OCI-LY1 (cell line): ENCODE data around the gene IMP3.
A peak's percentile ranks its signal among the peaks of the same experiment; 100 is the strongest.
"Not testable (repeated sequence)": the region's sequence is repeated elsewhere in the genome, so short reads cannot be mapped to it uniquely, and the experiment has no call there.

ENCODE experiments used
- H2AFZ ChIP-seq: fragments of 200-600 bp; sonication (generic), shearing (Covaris generic); 2 replicates; pipeline ENCODE4 v1.6.0; 2014; ENCODE audit warnings: antibody characterized with exemption, mild to moderate bottlenecking, low read length
- H3F3A ChIP-seq: fragments of 200-600 bp; sonication (generic), shearing (Covaris generic); 2 replicates; pipeline ENCODE4 v1.6.0; 2014; ENCODE audit warnings: mild to moderate bottlenecking, antibody characterized with exemption, low read length, moderate library complexity; ENCODE audit not compliant: insufficient read depth
- H3K27ac ChIP-seq: fragments of 200-600 bp; sonication (generic); 2 replicates; pipeline ENCODE4 v1.5.1; 2014; ENCODE audit warnings: low read length, mixed run types, mild to moderate bottlenecking, low read depth; ENCODE audit not compliant: poor library complexity, severe bottlenecking
- H3K27me3 ChIP-seq: fragments of 200-600 bp; sonication (generic); 2 replicates; pipeline ENCODE4 v1.6.0; 2014; ENCODE audit warnings: antibody characterized with exemption, mild to moderate bottlenecking, low read length, moderate library complexity; ENCODE audit not compliant: insufficient read depth
- H3K36me3 ChIP-seq: fragments of 200-600 bp; sonication (generic); 2 replicates; pipeline ENCODE4 v1.6.1; 2014; ENCODE audit warnings: mild to moderate bottlenecking, antibody characterized with exemption, low read length, moderate library complexity, mixed read lengths; ENCODE audit not compliant: insufficient read depth
- H3K4me1 ChIP-seq: fragments of 200-600 bp; sonication (generic); 2 replicates; pipeline ENCODE4 v1.5.1; 2014; ENCODE audit warnings: mild to moderate bottlenecking, low read length, moderate library complexity; ENCODE audit not compliant: insufficient read depth, severe bottlenecking
- H3K4me2 ChIP-seq: fragments of 200-600 bp; sonication (generic), shearing (Covaris generic); 2 replicates; pipeline ENCODE4 v1.6.1; 2014; ENCODE audit warnings: low read length
- H3K4me3 ChIP-seq: fragments of 200-600 bp; sonication (generic); 2 replicates; pipeline ENCODE4 v1.5.1; 2014; ENCODE audit warnings: low read length, low read depth, mild to moderate bottlenecking, mixed read lengths; ENCODE audit not compliant: poor library complexity, severe bottlenecking
- H3K79me2 ChIP-seq: fragments of 200-600 bp; shearing (Covaris generic); 2 replicates; pipeline ENCODE4 v1.6.1; 2016; ENCODE audit warnings: mixed run types, low read length, mixed read lengths; ENCODE audit not compliant: insufficient read depth
- H3K9ac ChIP-seq: fragments of 200-600 bp; sonication (generic), shearing (Covaris generic); 2 replicates; pipeline ENCODE4 v1.6.1; 2014; ENCODE audit warnings: mild to moderate bottlenecking, low read length, mixed read lengths
- H3K9me2 ChIP-seq: fragments of 200-600 bp; sonication (generic), shearing (Covaris generic); 2 replicates; pipeline ENCODE4 v1.6.1; 2014; ENCODE audit warnings: low read depth, mild to moderate bottlenecking, low read length, mixed read lengths
- H3K9me3 ChIP-seq: fragments of 200-600 bp; shearing (Covaris generic); 2 replicates; pipeline ENCODE4 v1.6.1; 2014; ENCODE audit warnings: low read length, mixed read lengths
- H4K20me1 ChIP-seq: fragments of 200-600 bp; sonication (generic), shearing (Covaris generic); 2 replicates; pipeline ENCODE4 v1.6.0; 2016; ENCODE audit warnings: mild to moderate bottlenecking, low read length; ENCODE audit not compliant: insufficient read depth
- EZH2 ChIP-seq: fragments of 200-600 bp; sonication (generic), shearing (Covaris generic); IDR thresholded peaks from 2 replicates; pipeline ENCODE4 v1.8.0; 2017; ENCODE audit warnings: borderline replicate concordance, mixed run types, mild to moderate bottlenecking, antibody characterized with exemption, low read length, moderate library complexity, mixed read lengths
- TF ChIP-seq, protein P1 (sequence below): fragments of 200-600 bp; sonication (generic), shearing (Covaris generic); IDR thresholded peaks from 2 replicates; pipeline ENCODE4 v1.5.1; 2017; ENCODE audit warnings: mild to moderate bottlenecking, antibody characterized with exemption, low read length, moderate library complexity, mixed read lengths

IMP3 gene

DNA sequence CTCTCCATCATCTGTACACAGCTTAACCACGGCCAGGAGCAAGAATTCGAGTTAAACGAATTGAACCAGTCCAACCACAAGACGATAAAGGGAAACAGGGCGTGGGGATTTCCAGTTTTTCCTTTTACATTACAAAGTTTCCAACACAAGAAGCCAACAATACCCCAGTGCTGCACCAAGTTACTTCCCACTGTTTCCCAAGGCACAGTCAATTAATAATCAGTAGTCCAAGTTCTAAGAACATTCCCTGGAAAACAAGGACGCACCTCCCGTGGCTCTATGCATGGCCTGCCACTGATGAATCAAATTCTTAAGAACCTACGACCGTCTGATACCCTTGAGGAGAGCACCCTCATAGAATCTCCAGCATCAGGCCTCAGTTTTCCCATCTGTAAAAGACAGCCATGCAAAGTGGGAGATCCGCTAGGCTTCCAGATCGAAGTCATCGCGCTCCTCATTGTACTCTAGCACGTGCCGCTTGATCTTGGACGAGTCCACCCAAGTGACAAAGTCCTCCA is 774 bp downstream of the IMP3 start:
- Histone ChIP-seq H3K9me3 (no peaks in the 10 kb centered on the region), H3K9me2 (no peaks in the 10 kb centered on the region), H4K20me1 (no peaks in the 10 kb centered on the region), H3K4me3 (peak overlapping the region; percentile 79), H2AFZ (no peak overlapping the region), H3K27ac (peak overlapping the region; percentile 21), H3K27me3 (no peaks in the 10 kb centered on the region), H3K9ac (peak overlapping the region; percentile 73), H3F3A (no peaks in the 10 kb centered on the region), H3K4me2 (peak overlapping the region; percentile 80), H3K4me1 (peaks cover 19% of the 10 kb centered on the region), H3K79me2 (peaks cover 13% of the 10 kb centered on the region), H3K36me3 (peaks cover 14% of the 10 kb centered on the region; the same call in 1 of the 2 replicates)
- TF ChIP-seq, protein P1, sequence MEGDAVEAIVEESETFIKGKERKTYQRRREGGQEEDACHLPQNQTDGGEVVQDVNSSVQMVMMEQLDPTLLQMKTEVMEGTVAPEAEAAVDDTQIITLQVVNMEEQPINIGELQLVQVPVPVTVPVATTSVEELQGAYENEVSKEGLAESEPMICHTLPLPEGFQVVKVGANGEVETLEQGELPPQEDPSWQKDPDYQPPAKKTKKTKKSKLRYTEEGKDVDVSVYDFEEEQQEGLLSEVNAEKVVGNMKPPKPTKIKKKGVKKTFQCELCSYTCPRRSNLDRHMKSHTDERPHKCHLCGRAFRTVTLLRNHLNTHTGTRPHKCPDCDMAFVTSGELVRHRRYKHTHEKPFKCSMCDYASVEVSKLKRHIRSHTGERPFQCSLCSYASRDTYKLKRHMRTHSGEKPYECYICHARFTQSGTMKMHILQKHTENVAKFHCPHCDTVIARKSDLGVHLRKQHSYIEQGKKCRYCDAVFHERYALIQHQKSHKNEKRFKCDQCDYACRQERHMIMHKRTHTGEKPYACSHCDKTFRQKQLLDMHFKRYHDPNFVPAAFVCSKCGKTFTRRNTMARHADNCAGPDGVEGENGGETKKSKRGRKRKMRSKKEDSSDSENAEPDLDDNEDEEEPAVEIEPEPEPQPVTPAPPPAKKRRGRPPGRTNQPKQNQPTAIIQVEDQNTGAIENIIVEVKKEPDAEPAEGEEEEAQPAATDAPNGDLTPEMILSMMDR: no peak

DNA sequence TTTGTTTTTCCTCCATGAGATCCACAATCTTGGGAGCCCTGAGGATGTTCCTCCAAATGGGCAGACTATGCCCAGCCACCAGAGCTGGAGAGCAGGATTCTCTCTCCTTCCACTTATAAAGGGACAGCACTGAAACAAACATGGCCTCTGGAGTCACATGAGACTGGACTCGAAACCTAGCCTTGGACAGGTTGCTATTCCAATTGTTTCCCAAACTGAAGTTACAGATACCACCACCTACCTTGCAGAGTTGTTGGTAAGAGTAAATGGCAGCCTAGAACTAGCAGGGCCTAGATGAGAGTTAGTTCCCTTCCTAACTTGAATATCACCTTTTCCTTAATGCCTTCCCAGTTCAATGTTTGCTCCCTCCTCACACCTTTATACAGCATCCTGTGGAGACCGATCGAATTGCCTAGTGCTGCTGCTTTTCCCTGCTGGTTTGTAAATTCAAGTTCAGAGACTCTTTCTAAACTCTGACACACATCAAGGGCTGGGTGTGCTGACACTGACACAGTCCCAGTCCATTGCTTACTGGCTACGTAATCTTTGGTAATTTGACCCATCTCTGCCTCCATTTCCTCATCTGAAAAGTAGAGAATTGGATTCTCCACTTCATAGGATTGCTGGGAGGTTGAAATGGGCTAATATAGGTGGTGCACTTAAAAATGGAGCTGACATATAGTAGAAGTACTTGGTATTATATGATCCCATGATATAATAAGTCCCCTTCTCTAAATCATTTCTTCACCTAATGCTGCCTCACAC is 2.6 kb downstream of the IMP3 start:
- Histone ChIP-seq H3K27me3 (no peaks in the 10 kb centered on the region), H3K9me3 (no peaks in the 10 kb centered on the region), H2AFZ (no peak overlapping the region), H3K9me2 (no peaks in the 10 kb centered on the region), H3K4me2 (peak overlapping the region; percentile 80), H3K4me1 (peaks cover 19% of the 10 kb centered on the region), H4K20me1 (no peaks in the 10 kb centered on the region), H3F3A (no peaks in the 10 kb centered on the region), H3K36me3 (peaks cover 14% of the 10 kb centered on the region; the same call in 1 of the 2 replicates), H3K4me3 (peak overlapping the region; percentile 79), H3K9ac (peak overlapping the region; percentile 1; the same call in 1 of the 2 replicates), H3K27ac (no peak overlapping the region), H3K79me2 (peaks cover 13% of the 10 kb centered on the region)
- no peak for TF ChIP-seq EZH2
- TF ChIP-seq, protein P1: no peak

DNA sequence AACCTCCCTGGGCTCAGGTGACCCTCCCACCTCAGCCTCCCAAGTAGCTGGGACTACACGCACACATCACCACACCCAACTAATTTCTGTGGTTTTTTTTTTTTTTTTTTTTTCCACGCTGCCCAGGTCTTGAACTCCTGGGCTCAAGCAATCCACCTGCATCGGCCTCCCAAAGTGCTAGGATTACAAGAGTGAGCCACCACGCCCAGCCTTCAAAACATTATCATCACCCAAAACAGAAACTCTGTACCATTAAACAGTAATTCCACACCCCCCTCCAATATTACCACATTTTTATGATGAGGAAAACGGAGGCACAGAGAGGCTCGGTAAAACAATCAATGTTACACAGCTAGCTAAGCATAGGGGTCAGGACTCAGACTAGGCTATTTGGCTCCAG is 4.0 kb downstream of the IMP3 start:
- no peak overlapping the region for H3K27ac ChIP-seq
- H3K27me3 ChIP-seq: no peaks in the 10 kb centered on the region
- H3K9me2 ChIP-seq: no peaks in the 10 kb centered on the region
- no peak for TF ChIP-seq EZH2
- TF ChIP-seq, protein P1: no peak
- peaks cover 14% of the 10 kb centered on the region; the same call in 1 of the 2 replicates for H3K36me3 ChIP-seq
- peaks cover 13% of the 10 kb centered on the region for H3K79me2 ChIP-seq
- no peak overlapping the region for H2AFZ ChIP-seq
- H3K9me3 ChIP-seq: no peaks in the 10 kb centered on the region
- H3K4me3 ChIP-seq: no peak overlapping the region
- H3K9ac ChIP-seq: no peak overlapping the region
- no peaks in the 10 kb centered on the region for H4K20me1 ChIP-seq
- no peak overlapping the region for H3K4me2 ChIP-seq
- no peaks in the 10 kb centered on the region for H3F3A ChIP-seq
- peaks cover 19% of the 10 kb centered on the region for H3K4me1 ChIP-seq

DNA sequence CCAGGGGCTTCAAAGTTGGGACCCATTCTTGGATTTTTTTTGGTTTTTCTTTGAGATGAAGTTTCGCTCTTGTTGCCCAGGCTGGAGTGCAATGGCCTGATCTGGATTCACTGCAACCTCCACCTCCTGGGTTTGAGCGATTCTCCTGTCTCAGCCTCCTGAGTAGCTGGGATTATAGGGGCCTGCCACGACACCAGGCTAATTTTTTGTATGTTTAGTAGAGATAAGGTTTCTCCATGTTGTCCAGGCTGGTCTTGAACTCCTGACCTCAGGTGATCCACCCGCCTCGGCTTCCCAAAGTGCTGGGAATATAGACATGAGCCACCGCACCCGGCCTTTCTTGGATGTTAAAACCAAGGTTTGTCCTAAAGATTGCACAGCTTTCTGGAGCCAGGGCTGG is 6.1 kb downstream of the IMP3 start:
- H3K4me2 ChIP-seq, H3K9me2 ChIP-seq, H2AFZ ChIP-seq, H4K20me1 ChIP-seq, H3K9ac ChIP-seq, H3K27ac ChIP-seq, H3K79me2 ChIP-seq, H3K9me3 ChIP-seq, H3K27me3 ChIP-seq, H3F3A ChIP-seq, H3K4me3 ChIP-seq: not testable (repeated sequence)
- peaks cover 19% of the 10 kb centered on the region for H3K4me1 ChIP-seq
- peaks cover 14% of the 10 kb centered on the region; the same call in 1 of the 2 replicates for H3K36me3 ChIP-seq
